GM18907 (cell line): ENCODE data around the gene CLCN3.
"Not testable (repeated sequence)": the region's sequence is repeated elsewhere in the genome, so short reads cannot be mapped to it uniquely, and the experiment has no call there.

Experiments
- ATAC-seq: cut with Tn5 transposase; IDR thresholded peaks from one replicate; pipeline ENCODE4 v1.9.1; 2021; ENCODE audit warnings: mild to moderate bottlenecking, moderate library complexity; ENCODE audit not compliant: unreplicated experiment

CLCN3 gene

DNA sequence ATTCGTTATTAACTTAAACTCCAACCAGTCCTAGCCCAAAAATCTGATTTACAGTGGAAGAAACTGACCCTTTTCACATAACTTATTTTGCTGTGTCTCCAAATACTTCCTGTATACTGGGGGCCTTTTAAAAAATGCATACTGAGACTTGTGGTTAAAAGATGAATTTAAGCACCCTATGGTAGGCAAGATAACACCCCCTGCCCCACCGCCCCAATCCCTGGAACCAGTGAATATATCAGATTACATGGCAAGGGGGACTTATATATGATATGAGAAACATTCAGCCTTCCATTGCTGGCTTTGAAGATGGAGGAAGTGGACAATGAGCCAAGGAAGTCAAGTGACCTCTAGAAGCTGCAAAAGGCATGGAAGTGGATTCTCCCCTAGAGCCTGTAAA lies 3.1 kb upstream of the CLCN3 start:
- no peak for ATAC-seq

DNA sequence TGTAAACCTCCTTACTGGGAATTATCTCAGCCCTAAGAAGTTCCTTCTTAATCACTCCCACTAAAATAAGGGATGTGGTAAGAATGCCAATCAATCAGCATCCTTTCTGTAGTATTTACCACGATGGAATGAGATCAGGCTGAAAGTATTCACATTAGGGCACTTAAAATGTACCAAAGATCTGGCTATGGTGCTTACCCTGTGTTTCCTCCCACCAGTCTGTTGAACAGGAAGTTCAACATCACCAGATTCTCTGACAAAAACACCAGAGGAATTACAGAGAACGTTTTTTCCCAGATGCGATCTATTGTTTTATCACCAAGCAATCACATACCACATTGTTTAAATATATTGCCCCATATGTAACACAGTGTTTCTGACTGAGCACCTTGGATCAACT lies 2.1 kb upstream of the CLCN3 start:
- ATAC-seq: no peak

DNA sequence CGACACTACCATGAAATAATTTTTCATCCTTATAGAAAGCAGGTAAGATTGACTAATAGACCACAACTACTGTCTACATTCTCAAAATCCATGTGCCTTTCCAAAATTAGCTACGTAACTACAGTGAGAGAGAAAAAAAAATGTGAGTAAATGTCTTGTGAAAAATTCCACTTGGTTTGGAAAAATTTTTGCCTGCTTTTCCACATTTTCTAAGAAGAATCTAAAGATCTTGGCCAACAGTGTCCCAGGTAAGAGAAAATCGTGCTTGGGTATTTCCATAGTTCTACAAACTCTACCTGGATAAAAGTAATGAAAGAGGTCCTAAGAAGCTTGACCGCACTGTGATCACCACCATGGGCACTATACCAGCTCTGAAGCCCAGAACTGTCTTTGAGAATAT lies 1.4 kb upstream of the CLCN3 start:
- no peak for ATAC-seq

DNA sequence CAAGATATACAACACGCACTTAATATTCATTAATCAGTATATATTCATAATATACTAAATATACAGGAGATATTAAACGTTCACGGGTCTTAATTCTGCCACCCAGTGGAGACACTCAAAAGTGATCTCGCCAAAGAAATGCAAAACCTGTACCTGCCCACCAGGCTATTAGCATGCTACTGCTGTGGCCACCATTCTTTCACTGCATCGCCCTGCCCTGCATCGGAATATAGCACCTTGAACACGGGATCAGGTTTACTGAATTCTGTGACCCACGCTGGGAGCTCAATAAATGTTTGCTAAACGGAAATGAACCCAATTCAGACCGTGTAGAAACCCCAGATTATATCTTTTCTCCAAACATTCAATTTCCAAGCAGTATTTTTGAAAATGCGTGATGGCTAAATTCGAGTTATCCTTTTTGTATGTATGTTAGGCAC lies 840 bp upstream of the CLCN3 start:
- peak; percentile 52 for ATAC-seq

DNA sequence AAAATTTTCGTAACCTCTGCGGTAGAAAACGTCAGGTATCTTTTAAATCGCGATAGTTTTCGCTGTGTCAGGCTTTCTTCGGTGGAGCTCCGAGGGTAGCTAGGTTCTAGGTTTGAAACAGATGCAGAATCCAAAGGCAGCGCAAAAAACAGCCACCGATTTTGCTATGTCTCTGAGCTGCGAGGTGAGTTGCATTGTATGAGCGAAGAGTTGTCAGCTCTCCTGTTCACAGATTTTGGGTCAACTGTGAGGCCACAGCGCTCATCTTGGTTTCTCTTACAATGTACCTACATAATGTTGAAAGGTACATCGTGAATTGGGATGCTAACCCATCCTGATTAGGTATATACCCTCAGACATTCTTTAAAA lies 486 bp downstream of the CLCN3 start:
- no peak for ATAC-seq

DNA sequence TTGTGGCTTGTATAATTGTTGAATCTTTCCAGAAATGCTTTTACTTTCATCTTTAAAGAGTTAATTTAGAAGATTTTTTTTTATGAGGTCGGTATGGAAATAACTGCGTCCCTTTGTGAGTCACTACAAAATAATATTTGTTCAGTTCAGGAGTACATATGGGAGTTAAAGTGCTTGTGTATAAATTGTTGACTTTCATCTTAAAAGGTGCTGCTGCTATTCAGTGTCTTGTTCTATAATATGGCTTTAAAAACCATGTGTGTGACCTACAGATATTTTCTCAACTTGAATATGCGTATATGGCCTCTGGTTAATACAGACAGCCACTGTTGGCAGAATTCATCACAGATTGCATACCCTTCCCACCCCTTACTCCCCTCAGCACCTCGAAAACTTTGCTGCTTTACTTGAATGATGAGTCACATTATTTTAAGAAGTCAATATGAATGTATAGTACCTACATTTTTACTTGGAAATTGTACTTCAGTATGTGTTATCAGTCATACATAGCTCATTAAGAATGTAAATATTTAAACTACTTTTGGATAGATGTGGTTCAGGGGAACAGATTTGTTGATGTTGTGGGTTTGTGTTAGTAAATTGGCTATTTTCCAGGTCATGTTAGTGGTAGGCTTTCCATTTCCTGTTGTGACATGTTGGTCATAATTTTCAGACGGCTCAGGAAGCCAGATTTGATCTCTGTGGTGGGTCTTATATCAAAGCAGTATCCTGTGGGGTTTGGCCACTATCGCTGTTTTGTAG lies 1.5 kb downstream of the CLCN3 start:
- ATAC-seq: peak; percentile 18

DNA sequence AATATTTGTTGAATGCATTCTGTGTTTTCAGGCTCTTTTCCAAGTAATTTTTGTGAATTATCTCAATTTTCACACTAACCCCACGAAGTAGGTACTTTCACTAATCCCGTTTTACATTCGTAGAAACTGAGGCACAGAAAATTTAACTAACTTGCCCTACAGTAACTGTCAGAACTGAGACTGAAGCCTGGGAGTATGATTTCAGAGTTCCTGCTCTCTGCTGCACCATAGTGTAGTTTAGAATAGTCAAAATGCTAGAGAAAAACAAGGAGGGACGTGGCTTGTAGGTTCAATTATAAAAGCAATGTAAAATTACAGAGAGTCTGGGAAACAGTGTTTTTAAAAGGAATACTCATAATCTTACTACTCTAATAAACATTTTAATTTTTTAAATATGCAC lies 2.2 kb downstream of the CLCN3 start:
- no peak for ATAC-seq

DNA sequence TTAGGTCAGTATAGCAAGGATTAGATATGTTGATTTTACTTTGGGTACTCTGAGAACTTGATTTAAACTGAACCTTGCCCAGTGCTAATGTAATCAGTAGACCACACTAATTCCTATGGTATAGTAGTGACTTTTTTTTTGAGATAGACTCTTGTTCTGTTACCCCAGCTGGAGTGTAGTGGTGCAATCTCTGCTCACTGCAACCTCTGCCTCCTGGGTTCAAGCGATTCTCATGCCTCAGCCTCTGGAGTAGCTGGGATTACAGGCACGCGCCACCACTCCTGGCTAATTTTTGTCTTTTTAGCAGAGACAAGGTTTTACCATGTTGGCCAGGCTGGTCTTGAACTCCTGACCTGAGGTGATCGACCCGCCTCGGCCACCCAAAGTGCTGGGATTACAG lies 3.6 kb downstream of the CLCN3 start:
- ATAC-seq: not testable (repeated sequence)

DNA sequence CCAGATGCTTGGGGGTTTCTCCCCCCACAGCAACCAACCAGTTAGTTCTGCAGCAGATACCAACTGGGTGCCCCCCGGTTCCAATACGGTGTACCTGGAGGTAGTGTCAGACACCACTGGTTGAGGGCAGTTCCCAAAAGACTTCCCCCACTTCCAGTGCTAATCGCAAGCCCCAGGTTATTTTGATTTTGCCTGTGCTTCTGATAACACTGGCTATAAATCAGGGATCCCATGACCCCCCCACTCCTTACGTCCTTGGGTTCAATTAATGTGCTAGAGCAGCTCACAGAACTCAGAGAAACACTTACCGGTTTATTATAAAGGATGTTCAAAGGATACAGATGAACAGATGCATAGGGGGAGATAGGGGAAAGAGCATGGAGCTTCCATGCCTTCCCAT lies 5.5 kb downstream of the CLCN3 start:
- ATAC-seq: no peak

DNA sequence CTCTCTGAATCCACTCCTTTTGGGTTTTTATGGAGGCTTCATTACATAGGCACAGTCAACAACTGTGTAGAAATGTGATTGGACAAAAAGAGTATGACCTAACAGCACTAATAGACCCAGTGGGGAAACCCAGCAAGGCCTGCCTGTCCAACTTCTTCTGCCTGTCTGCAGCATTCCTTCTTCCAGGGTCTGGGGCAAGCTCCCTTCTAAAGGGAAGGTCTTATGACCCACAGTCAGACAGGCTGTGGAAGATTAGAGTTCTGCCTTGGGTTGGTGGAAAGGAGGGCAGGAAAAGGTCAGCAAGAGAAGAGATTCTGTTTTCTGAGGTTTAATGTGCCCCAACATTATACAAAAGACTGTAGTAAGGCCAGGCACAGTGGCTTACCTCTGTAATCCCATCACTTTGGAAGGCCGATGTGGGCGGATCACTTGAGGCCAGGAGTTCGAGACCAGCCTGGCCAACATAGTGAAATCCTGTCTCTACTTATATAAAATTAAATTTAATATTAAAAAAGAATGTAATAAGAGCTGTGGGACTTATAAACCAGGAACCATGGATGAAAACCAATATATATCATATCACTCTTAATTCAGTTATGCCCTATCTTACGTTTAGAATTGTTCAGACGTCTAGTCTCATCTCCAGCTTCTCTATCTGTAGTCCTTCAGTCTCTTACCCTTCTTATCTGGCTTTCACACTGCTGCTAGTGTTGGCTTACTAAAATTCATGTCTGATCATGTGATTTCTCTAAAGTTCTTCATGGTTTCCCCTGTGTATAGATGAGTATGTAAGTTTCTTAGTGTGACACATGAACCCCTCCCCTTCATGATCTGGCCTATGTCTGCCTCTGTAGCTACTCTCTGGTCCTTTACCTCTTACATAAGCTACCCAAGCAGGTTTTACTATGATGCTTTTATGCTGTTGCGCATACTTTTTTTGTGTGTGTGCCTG lies 6.2 kb downstream of the CLCN3 start:
- peak; percentile 45 for ATAC-seq

DNA sequence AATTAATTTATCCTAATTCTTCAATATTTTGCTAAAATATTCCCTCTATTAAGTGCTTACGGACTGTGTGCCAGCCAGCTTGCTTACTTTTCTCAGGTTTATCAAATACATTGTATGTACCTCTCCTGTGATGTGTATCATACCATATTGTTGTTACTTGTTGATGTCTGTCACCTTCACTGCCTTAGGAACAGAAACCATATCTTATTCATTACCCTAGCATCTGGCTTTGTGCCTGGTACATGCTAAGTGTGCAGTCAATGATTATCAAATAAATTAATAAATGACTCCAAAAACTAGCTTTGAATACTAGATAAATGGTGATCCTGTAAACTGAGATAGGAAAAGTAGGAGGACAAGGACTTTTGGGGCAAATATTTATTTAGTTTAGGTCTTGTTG lies 6.9 kb downstream of the CLCN3 start:
- peak; percentile 77 for ATAC-seq

DNA sequence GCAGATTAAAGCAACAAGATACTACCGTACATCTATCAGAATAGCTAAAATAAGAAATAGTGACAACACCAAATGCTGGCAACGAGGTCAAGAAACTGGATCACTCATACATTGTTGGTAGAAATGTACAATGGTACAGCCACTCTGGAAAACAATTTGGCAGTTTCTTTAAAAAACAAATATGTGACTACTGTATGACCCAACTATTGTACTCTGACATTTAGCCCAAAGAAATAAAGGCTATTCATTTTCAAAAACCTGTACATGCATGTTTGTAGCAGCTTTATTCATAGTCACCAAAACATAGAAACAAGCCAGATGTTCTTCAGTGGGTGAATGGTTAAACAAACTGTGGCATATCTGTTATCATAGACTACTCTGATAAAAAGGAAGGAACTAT lies 8.2 kb downstream of the CLCN3 start:
- ATAC-seq: no peak

DNA sequence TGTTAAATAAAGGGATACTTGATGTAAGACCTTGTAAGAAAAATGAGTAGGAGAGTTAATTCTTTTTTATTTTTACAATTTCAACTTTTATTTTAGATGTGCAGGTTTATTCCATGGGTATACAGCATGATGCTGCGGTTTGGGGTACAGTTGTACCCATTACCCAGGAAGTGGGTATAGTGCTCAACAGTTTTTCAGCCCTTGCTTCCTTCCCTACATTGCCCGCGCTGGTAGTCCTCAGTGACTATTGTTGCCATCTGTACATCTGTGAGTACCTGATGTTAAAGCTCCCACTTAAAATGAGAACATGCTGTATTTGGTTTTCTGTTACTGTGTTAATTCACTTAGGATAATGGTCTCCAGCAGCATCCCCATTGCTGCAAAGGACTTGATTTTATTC lies 9.7 kb downstream of the CLCN3 start:
- no peak for ATAC-seq

DNA sequence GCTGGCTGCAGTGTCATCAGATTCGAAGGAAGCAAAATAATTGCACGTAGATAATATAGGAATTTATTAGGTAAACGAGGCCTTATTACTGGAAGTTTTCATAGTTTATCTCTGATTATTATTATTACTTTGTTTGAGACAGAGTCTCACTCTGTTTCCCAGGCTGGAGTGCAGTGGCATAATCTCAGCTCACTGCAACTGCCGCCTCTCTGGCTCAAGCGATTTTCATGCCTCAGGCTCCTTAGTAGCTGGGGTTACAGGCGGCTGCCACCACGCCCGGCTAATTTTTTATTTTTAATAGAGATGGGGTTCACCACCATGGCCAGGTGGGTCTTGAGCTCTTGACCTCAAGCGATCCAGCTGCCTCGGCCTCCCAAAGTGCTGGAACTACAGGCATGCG lies 12.5 kb downstream of the CLCN3 start:
- ATAC-seq: no peak

DNA sequence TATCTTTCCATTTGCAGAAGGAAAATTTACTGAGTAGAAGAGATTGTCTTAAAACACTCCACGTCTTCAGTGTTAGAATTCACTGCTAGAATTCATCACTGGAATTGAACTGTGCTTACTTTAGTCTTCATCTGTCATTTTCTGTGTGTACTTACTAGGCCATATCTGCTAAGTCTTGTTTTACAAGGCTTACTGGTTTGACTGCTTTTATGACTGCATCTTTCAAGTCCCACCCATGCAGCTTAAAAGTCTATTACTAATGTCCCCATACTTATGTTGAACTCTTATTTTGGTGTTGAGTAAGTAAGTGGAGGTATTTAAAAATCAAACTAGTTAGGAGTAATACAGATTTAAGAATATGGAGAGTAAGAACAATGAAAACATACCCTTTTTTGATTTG lies 14.6 kb downstream of the CLCN3 start:
- no peak for ATAC-seq

DNA sequence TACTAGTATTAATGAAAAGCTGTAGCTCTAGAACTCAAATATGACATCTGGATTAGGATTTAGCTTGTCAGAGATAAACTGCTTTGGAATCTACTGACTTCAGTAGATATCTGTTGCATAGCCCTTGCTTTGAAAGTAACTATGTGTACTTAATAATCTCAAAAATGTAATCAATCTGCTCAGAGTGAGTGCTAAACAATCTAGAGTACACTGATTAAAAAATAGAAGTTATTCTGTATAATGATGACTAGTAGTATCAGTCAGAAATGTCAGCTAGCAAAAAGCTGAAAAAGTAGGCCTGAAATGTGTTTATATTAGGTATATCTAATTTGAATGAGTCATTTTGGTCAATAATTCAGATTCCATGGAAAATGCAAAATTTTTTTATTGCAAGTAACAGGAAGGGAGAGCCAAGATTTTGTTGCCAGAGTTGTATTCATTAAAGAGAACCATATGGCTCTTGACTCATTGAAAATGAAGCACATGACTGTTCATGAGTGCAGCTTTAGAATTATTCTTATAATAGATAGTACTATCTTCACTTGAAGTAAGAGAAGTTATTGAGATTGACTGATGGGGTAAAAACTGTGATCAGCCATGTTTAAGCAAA lies 20.0 kb downstream of the CLCN3 start:
- no peak for ATAC-seq

DNA sequence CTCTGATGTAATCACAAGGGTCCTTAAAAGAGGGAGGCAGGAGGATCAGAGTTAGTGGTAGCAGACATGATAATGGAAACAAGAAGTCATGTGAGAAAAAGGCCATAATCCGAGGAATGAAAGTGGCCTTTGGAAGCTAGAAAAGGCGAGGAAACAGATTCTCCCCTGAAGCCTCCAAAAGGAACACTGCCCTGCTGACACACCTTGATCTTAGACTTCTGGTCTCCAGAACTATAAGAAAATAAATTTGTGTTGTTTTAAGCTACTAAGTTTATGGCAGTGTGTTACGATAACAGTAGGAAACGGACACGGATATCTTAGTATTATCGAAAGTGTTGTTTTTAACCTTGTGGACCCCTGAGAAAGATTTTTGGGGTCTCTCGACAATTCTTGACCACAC lies 24.4 kb downstream of the CLCN3 start:
- ATAC-seq: no peak

DNA sequence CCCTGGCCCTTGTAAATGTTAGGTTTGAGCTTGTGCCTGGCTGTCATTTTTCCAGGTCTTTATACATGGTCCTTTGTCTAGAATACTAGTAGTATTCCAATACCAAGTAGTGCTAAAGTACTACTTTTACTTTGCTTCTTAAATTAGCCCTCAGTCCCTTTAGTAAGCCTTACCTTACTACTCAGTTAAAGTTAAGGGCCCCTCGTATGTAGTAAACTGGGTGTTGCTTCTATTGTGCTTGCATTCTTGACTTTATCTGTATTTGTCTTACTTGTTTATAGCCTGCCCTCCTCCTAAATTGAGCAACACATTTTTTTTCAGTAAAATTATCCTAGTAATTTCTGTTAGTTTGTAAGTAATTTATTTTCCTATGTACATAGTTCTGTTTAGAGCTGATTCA lies 25.2 kb downstream of the CLCN3 start:
- no peak for ATAC-seq

DNA sequence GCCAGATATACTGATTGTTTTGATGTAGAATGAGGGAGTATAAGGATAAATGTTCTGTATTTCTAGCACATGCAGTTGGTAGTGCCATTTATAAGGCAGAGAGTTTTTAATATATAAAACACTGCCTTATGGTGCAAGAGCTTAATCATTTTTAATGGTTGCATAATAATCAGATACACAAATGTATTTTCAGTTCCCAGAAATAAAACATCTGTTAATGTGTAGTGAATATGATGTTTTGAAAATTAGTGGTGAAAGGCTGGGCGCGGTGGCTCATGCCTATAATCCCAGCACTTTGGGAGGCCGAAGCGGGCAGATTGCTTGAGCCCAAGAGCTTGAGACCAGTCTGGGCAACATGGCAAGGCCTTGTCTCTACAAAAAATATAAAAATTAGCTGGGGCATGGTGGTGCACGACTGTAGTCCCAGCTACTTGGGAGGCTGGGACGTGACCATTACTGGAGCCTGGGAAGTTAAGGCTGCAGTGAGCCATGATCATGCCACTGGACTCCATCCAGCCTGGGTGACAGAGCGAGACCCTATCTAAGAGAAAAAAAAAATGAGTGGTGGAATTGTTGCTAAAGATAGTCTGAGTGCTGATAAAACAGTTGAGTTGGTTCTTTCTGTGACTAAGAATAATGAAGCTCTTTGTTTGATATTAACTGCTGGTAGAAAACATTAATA lies 29.3 kb downstream of the CLCN3 start:
- ATAC-seq: no peak

DNA sequence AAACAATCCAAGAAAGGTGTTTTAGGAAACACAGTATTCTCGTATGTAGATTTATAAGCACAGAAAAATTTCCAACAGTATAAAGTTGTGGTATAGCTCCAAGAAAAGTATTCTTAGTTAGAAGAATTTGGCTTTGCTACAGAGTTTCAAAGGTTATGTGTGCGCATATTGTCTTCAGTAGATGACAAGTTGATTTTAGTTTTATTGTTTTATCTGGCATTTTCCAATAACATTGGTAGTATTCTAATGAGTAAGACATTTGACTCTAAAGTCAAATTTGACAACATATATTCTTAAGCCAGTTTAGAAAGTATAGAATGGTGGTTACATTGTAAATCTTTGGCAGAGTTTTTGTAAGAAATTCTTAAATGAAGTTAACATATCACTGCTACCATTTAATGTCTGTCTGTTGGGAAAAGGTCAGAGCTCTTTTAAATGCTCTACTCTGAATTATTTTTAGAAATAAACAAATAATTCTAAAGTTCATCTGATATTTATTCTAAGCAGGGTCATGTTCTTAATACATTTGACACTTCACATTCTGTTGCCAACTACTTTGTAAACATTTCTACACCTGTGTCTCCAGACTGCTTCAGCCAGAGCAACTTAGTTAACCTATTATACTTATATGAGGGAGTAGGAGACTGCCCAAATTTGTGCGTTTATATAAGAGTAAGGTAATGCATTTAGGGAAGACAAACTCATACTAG lies 30.0 kb downstream of the CLCN3 start:
- ATAC-seq: no peak

DNA sequence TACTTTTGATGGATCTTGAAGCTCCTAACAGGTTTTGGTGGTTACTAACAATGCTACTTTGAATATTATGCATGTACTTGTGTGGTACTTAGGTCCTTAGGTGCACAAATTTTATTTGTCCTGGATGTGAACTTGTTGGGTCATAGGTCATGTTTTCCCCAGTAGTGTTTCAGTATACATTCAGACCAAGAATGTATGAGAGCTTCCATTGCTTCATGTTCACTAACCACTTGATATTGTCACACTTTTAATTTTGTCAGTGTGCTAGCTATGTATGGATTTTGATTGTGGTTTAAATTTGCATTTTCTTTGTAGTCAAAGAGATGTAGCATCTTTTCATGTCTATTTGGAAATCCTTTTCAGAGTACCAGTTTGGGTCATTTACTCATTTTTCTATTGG lies 32.2 kb downstream of the CLCN3 start:
- ATAC-seq: no peak
